NOMO-1 treated with dmso at 0.1 percent for 144 hours (cell line): ENCODE results near the gene STIP1.

Source experiments
- DNase-seq: peaks from one replicate; lab custom pipeline; 2025; ENCODE audit not compliant: unreplicated experiment; lab: John Stamatoyannopoulos, UW

STIP1 gene

DNA sequence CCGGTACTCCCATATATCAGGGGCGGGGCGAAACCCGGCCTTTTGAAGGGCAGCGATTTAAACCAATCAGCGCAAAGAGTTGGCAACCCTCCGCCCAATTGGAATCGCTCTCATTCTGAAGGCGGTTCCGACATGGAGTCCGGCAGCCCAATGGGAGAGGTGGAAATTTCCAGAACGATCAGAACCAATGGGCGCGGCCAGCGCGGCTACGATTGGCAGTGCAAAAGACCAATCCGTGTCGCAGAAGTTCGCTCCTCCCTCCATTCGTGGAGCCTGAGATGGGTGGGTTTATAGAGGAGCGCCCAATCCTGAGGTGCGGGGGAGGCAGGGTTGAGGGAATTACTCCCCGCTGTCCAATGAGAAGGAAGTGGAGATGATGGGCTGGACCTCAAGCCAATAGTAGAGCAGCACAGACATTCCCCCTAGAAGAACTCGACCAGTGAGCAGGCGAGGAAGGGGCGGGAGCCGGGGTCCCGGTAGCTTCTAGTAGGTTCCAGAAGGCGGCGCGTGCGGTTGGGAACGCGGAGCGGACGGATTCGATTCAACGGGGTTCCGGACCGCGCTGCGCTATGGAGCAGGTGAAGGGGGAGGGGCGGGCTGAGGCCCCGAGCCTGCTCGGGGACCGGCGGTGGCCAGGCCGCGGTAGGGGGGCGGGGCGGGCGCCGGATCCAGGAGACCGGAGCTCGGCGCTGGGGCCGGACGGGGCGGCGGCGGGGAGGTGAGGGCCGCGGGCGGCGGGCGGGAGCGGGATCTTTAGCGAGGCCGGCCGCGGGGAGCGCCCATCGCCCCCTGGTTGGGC, at the start of gene STIP1:
STIP1 (plus strand) TSS at position 479 of the 799 bp plus-strand sequence; CDS start at position 570, 91 bp downstream.
- peak; percentile 100 for DNase-seq

DNA sequence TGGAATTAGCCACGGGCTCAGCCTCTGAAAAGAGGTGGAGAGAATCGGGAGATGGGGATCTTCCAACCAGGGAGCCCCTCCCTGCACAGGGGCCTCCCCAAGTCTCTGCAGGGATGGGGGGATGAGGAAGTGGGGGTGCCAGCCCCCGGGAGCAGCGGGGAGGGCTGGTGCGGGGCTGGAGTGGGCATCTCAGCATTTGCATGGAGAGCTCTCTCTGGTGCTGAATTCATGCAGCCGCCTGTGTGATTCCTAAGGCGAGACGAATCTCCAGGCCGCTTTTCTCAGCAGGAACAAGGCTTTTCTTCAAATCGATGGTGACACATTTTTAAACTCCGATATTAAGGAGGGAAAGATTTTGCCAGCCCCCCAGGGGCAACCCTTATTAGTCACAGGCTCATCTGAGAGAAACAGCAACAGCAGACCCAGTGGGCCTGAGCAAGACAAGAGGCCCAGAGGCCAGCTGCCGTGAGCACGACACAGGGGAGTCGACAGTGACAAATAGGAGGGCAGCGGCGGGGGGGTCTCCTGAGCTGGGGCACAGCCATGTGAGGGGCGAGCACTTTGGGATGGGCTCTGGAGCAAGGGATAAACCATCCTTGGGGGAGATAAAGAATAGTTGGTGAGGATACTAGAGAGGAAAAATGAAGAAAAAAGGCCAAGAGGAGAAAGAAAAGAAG, 49.1 kb upstream of the STIP1 start:
- no peak for DNase-seq

DNA sequence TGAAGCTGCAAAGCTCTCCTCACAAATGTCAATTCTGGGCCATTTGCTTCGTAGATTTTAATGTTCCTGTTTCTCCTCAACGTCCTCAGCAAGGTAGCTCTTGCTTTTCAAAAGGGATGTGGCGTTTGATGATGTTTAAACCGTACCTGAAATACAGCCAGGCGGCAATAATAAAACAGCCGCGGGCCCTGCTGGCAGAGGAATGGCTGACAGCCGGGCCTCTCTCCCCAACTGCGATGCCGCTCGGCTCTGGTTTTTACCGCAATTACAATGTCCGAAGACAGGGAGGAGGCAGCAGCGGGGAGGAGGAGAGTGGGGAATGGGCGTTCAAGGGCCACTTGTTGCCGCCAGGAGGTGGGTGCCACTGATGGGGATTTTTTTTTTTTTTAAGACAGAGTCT, 47.6 kb upstream of the STIP1 start:
- DNase-seq = no peak

DNA sequence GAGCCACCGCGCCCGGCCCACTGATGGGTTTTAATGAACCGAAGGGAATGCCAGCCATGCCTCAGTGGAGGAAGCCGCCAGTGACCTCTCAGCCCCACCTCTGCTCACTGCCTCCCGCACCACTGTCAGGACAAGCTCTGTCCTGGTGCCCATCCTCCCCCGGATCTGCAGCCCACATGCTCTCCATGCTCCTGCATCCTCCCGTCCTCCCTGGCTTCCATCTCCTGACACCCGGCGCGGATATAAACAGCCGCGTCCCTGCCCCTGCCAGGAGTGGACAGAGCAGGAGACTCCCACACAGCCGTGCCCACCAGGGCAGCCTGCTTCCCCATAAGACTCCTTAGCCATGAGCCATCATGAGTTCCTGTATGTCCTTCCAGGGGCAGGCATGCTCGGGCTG, 46.9 kb upstream of the STIP1 start:
- DNase-seq = no peak

DNA sequence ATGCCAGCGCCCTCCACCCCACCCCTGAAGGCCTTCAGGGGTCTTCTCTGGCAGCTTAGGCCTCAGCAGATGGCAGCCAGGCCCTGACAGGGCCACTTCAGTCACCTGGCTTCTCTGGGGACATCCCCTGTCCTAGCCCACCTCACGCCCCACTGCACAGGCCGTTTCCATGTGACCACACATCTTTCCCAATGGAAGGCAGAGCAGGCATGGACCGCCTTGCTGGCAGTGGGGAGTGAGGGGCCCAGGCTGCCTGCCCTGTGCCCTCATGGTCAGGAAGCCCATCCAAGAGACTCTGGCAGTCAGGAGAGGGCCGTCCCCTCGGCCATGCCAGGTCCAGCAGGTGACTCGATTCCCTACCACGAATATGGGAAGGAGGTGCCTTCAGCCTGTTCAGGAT, 45.9 kb upstream of the STIP1 start:
- DNase-seq = no peak

DNA sequence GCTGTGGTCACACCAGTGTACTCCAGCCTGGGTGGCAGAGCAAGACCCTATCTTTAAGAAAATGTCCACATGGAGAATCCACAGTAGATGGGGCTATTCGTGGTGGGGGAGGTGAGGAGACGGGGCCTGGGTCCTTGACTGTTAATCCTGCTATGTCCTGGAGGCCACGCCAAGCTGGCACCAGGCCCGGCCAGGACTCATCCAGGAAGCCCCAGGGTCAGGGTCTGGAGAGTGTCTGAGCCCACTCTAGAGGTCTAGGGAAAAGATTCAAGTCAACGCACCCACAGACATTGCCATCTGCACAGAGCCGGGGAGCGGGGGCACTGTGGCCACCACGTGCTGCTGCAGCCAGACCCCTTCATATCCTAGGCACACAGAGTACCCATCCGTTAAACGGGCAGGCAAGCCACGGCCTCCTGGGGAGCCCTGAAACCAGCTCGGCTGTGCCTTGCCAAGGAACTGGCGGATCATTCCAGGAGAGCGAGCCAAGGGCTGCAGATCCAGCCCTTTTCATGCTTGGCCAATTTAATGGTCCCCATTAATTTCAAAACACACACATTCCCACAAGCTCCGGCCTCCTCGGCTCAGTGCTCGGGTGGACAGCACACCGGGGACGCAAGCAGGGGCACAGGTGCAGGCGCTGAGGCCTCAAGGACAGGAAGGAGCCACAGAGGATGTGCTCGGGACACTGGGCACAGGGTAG, 44.7 kb upstream of the STIP1 start:
- no peak for DNase-seq

DNA sequence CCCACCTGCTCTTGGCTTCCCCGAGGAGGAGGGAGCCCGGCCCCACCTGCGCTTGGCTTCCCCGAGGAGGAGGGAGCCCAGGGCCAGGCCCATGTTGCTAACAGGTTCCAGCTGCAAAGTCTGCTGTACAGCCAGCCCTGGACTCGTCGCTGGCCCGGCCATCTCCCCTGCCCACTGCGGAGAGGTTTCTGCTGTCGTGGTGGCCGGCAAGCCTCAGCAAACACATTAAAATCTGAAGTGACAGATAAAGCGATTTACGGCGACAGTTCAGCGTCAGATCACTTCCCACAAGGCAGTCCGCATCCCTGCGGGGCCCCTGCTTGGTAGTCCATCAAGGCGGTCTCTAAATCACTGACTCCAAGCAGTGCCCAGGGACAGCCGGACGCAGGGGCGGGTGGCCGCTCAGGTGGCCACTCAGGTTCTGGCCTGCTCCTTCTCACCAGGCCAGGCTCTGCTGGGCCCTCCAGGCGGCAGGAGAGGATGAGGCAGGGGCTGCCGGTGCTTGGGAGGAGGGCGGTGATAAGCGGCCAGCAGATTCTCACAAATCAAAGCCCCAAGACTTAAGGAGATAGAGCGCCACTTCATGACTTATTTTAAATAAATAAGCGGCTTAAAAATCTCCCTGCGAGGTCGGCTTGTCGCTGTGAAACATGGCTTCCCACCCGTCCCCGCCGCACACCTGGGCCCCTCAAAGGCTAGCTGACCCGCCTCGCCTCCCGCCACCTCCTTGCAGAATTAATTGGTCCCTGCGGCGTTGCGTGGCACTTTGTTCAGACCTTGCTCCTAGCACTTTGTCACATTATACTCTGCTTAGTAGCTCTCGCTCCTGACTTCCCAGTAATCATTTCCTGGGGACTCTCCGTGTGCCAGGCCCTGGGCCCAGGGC, 41.1 kb upstream of the STIP1 start:
- no peak for DNase-seq

DNA sequence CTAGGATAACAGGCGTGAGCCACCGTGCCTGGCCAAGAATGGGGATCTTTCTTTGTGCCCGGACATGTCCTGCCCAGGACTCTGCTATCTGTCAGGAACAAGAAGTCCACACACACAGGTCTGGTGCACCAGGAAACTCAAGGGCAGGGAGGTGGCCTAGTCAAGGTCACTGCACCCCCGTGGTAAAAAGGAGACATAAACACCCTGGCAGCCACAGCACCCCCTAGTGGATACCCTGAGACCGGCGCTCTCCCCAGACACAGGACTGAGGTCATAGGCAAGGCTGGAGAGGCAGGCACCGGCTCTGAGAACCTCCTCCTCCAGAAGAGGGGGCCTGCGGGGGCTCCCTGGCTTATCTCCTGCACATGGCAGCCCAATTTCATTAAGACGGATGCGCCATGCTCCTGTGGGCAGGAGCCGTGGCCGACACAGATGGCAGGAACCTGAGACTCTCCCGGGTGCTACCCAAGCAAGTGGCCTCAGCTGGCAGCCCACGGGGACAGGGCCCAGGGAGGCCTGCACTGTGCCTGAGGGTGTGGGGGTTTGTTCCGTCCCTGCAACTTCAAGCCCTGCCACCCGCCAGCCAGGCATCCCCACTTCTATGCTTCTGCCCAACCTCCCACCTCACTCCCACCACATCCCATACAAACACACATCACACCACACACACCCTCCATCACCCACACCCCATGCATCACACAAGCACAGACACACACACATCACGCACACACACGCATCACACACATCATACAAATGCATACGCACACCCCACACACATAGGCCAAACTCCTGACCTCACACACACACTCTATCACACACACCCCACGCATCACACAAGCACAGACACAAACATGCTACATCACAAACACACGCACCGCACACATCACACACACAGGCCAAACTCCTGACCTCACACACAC, 39.7 kb upstream of the STIP1 start:
- peak; percentile 11 for DNase-seq

DNA sequence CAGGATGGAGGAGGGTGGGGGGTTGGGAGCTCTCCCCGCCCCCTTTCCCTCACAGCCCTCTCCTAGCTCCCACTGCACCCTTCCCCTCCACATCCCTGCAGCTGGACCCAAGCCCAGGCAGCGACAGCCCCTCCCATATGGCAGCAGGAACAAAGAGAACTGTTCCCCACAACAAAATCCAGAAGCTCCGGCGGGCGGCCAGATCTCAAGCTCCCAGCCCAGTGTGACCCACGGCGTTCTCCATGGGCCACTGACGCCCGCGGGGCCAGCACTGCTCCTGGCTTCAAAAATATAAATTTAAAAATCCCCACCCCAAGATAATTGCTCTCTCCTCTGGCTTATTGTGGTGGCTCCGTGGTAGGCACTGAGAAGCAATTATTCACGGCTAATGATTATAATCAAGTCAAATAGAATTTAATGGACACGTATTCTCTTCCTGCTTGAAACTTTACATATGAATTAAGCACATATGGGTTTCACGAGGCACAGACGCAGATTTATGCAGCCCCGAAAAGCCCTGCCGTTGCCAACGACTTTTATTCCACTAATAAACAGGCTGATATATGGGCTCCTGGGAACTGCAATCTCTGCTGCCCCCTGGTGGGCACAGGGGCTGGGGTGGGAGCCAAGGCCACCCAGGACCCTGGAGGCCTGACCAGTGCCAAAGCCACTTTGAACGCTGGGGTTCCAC, 37.6 kb upstream of the STIP1 start:
- DNase-seq = no peak

DNA sequence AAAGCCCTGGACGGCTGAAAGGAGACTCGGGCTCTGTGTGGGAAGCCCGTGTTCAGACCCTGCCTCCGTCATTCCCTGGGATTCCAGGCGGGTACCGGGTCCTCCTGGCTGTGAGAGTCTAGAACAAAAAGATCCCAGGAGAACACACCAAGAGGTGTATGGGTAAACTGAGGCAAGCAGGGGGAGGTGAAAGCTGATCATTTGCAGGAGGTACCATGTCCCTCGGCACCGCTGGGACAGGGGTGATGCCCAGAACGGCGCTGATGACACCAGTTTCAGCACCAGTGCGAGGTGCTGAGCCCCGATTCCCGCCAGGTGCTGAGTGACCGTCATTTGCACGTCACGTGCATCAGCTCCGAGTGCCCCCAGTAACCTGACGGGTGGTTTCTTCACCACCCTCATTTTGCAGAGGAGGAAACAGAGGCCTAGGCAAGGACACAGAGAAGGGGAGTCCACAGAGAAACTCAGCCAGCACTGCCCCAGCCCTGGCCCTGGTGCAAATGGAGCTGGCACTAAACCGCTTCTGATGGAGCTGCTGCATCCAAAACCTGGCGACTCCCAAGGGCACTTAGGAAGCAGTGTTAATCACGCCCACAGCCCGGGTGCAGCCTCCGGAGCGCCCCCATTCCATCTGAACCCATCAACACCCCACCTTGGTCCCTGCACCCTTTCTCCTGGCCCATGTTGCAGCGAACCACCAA, 36.9 kb upstream of the STIP1 start:
- no peak for DNase-seq

DNA sequence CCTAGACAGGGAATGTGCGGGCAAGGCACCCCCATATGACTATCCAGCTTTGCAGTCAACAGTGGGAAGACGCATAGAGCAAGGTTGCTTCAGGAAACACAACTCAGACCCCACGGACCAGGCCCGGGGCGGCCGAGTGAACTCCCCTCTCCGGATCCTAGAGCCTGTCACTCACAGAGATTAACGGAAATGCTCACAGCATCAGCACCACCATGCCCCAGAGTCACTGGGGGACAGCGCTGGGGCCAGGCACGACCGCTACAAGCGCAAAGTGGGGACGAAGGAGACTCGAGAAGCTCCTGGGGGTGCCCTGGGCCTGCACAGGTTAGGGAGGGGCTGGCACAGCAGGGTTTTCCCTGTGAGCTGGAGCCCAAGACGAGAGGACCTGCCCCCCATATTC, 35.9 kb upstream of the STIP1 start:
- no peak for DNase-seq

DNA sequence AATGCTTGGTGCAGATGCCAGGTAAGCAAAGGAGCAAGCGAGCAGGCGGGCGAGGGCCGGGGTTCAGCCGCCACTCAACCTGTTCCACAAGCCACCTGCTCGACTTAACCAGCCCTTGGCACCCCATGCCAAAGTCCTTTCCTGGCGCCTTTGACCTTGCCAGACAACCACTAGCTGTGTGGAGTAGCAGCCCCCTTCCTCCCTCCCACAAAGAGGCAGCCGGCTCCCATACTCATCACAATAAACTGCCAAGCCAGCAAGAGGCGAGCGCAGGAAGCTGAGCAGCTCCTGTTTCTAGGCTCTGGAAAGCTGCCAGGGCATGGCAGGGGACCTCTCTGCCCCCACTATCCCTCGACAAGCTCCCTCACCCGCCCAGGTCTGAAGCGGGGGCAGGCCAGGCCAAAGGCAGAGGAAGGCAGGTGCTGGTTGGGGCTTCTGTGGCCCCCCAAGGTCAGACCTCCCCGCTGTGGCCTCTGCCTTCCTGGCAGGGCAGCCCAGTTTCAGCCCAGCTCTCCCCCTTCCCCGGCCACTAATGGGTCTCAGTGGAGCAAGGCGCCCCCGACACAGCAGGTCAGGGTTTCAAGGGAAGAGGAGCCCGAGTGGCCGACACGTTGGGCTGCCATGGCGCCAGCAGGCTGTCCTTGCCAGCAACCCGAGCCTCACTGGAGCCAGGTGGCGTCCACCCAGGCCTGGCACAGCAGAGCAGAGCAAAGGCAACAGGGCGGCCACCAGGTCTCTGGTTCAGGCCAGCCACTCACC, 35.3 kb upstream of the STIP1 start:
- DNase-seq = no peak

DNA sequence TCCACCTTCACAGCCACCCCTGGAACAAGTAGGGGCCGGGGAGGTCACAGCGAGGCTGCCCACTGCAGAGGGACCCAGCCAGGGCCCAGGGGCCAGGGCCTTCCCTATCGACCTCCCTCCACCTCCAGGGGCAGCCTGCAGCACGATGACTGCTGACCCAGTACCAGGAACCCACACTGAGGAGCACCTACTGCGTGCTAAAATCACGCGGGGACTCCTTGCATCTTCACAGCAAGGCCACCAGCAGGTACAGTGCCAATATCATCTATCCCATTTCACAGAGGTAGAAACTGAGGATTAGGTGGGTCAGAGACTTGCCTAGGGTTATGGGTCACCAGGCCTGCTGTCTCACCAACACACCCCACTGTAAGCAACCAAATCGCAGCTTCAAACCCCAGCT, 34.6 kb upstream of the STIP1 start:
- no peak for DNase-seq

DNA sequence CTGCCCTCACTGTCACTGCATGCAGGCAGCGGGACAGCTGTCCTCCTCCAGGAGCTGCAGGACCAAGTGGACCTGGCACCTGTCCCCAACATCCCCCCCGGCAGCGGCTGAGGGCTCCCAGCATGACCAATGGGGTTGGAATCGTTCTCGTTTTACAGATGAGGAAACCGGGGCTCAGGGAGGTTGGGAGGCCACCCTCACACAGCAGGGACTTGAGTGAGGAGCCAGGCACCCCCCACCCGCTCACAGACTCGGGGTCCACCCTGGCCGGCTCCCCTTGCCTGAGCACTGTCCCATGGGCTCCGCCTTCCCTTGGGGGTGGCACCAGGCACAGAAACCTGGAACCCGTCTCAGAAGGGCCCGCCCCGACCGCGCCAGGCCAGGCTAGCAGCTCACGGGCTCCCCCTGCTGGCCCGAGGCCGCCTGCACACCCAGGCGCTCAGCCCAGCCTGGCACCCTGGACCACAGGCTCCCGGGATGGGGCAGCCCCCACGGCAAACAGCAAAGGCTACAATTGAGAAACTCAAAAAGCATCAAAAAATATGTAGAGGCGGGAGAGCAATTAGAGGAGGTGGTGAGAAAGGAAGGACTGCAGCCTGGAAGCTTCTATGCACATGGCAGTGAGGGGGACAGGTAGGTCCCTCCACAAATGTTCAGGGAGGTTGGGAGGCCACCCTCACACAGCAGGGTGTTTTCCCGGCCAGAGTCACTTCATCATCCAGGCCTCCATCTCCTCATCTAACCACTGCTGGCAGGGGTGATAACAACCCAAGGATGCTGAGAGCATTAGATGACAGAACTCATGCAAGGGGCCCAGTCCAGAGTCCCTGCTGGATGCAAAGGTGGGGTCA, 32.9 kb upstream of the STIP1 start:
- no peak for DNase-seq

DNA sequence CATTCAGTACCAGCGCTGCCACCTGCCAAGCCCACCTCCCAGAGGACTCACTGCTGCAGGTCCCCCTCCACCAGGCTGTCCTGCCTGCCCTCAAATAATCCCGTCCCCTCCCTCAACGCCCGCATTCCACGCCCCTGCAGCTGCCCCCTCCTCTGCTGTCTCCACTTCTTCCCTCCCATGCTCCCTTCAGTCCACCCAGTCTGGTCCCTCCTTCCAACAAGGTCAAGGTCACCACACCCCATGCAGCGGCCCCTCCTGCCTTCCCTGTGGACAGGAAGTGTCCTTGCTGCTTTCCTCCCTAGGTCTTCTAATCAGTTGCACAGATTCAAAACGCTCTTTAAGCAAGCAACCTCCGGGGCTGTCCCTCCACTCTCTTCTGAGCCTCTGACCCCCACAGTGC, 32.2 kb upstream of the STIP1 start:
- DNase-seq = no peak

DNA sequence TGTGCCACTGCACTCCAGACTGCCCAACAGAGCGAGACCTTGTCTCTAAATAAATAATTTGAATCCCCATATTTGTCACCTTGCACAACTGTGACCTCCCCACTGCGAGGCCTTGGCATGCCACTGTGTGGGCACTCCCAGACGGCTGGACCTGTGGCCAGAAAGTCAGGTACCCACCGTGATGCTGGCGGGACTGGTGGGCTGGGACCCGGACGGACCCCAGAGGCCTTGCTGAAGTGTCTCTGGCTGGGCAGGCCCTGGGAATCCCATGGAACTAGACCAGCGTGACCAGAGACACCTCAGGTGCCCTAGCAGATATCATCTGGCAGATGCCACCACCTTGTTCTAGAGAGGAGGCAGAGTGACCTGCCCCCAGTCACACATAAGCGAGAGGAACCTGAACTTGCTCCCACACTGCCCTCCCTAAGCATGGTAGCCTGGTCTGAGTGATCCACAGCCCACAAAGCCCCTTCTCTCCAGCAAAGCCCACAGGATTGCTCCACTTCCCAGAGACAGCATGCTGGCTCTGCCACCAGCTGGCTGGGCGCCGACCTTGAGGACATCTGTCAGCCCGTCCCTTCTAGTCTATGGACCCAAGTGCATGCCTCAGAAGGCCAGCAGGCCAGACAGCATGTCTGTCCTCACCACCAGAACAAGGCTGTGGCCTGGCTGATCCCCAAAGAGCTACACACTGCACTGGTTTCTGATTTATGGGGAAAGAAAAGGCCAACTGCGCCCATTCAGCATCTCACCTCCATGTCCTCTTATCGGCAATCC, 29.5 kb upstream of the STIP1 start:
- no peak for DNase-seq
